Measurements from ENCODE around the gene ETV3.
"Not testable (repeated sequence)": the region's sequence is repeated elsewhere in the genome, so short reads cannot be mapped to it uniquely, and the experiment has no call there.

ETV3 gene

DNA sequence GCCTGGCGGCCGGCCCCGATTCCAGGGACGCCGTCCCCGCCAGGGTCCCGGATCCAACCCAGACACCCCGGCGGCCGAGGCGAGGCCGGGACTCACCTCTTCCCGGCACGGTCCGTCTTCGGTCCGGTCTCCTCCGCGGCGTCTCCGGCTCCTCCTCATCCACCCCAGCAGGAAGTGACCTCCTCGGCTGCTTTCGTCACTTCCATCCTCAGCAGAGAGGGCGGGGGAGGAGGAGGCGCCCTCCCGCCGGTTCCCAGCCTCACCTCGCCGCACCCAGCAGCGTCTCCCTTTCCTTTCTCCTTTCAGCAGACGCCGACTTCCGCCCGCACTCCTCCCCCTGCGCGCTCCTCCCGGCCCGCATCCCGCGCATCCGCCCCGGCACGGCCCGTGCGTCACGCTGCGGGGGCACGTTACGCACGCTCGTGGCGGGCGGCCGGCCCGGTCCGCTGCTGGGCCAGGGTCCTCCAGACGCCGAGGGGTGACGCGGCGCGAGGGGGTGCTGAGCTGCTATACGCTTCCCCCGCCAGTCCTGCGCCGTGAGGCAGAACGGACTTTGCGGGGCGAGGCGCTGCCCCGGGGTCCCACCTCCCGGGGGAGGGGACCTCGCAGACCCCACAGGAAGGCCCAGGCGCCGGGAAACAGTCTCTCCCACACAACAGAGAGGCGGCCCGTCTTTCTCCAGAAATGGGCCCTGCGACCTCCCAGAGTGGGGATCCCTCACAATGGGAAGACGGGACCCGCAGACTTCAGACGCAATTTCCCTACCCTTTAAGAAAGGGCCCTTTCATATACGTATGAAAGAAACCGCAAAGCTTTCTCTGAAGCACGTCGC is at the start of gene ETV3:
ETV3 (minus strand) TSS at position 176 of the 832 bp plus-strand sequence. CDS start 2,043 bp downstream, outside the sequence.
- peak; percentile 93 for DNase-seq
- Histone ChIP-seq H3K27ac (peak within 1 kb of the TSS; percentile 96), H3K27me3 (replicated peaks) (no peaks in the 10 kb centered on the region), H3K36me3 (replicated peaks) (peaks cover 24% of the 10 kb centered on the region), H3K4me3 (ENCODE audit: low read depth, low read length) (peak within 1 kb of the TSS; percentile 93)
- in situ Hi-C loops (cut with HindIII; ENCODE audit: low pct_ligation_motif_present, low sequenced_read_pairs), result no loop called here
- TF ChIP-seq, protein P1, sequence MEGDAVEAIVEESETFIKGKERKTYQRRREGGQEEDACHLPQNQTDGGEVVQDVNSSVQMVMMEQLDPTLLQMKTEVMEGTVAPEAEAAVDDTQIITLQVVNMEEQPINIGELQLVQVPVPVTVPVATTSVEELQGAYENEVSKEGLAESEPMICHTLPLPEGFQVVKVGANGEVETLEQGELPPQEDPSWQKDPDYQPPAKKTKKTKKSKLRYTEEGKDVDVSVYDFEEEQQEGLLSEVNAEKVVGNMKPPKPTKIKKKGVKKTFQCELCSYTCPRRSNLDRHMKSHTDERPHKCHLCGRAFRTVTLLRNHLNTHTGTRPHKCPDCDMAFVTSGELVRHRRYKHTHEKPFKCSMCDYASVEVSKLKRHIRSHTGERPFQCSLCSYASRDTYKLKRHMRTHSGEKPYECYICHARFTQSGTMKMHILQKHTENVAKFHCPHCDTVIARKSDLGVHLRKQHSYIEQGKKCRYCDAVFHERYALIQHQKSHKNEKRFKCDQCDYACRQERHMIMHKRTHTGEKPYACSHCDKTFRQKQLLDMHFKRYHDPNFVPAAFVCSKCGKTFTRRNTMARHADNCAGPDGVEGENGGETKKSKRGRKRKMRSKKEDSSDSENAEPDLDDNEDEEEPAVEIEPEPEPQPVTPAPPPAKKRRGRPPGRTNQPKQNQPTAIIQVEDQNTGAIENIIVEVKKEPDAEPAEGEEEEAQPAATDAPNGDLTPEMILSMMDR (IDR thresholded peaks at IDR 0.05; ENCODE audit: low read depth, low read length, missing control alignments), result no peak

DNA sequence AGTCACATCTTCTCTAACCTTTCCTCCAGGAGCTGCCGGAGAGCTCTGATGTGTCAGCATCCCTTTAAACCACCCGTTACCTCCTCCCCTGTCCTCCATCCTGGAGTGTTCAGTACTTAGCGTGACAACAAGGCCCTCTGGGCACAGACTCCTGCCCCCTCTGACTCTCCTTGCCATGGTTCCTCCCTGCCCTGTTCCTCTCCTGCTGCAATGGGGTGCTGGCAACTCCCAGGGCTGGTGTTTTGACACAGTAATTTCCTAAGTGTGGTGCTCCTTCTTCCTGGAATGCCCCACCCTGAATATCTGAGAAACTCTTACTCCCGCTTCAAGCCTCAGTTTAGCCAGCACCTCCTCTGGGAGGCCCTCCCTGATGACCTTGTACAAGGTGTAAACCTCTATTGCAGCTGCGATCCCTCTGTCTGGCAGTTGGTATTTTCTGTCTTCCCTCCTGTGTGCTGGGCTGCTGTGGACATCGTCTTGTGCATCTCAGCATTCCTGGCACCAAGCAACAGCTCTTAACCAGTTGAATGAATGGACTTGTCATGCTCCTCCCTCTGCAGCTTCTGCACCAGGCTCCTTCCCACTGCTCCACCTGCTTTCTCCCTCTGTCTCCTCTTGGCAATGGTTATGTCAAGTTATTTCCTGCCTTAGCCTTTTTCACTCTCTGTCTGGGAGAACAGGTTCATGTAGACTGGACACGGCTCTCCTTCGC is 48.2 kb upstream of the ETV3 start:
- no peak overlapping the region for H3K4me3 ChIP-seq (ENCODE audit: low read depth, low read length)
- in situ Hi-C loops (cut with HindIII; ENCODE audit: low pct_ligation_motif_present, low sequenced_read_pairs), result no loop called here
- DNase-seq, result no peak
- peaks cover 4% of the 10 kb centered on the region for H3K27me3 ChIP-seq (replicated peaks)
- H3K36me3 ChIP-seq (replicated peaks), result no peaks in the 10 kb centered on the region
- TF ChIP-seq, protein P1 (IDR thresholded peaks at IDR 0.05; ENCODE audit: low read depth, low read length, missing control alignments), result no peak
- H3K27ac ChIP-seq, result no peak overlapping the region

DNA sequence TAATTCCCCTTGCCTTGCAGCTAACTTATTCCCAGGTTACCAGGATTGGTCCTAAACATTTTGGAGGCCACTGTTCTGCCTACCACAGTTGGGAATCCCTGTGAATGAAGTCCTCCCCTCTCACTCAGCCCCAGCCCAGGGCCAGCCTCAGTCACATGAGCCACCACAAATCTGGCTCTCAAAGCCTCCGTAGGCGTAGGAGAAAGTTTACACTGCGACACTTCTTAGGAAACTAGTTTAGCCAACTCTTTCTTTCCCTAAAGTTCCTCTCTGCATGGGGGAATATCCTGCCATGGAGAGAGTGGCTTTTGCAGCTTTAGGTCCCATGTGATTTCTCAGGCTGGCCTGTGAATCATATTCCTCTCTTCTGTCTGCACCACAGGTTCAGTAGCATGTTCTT is 45.7 kb upstream of the ETV3 start:
- TF ChIP-seq, protein P1 (IDR thresholded peaks at IDR 0.05; ENCODE audit: low read depth, low read length, missing control alignments), result no peak
- in situ Hi-C loops (cut with HindIII; ENCODE audit: low pct_ligation_motif_present, low sequenced_read_pairs), result no loop called here
- no peak for DNase-seq
- Histone ChIP-seq H3K36me3 (replicated peaks) (no peaks in the 10 kb centered on the region), H3K27me3 (replicated peaks) (peaks cover 9% of the 10 kb centered on the region), H3K4me3 (ENCODE audit: low read depth, low read length) (no peak overlapping the region), H3K27ac (no peak overlapping the region)

DNA sequence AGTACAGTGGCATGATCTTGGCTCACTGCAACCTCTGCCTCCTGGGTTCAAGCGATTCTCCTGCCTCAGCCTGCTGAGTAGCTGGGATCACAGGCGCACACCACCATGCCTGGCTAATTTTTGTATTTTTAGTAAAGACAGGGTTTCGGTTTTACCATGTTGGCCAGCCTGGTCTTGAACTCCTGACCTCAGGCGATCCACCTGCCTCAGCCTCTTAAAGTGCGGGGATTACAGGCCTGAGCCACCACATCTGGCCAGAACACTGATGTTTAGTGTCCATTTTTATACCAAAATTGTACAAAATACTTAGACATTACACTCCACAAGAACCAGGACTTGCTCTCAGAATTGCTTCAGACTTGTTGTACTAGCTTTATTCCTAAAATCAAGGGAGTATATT is 44.2 kb upstream of the ETV3 start:
- H3K36me3 ChIP-seq (replicated peaks); in situ Hi-C loops (cut with HindIII; ENCODE audit: low pct_ligation_motif_present, low sequenced_read_pairs); DNase-seq; H3K27ac ChIP-seq; H3K4me3 ChIP-seq (ENCODE audit: low read depth, low read length); H3K27me3 ChIP-seq (replicated peaks): not testable (repeated sequence)

DNA sequence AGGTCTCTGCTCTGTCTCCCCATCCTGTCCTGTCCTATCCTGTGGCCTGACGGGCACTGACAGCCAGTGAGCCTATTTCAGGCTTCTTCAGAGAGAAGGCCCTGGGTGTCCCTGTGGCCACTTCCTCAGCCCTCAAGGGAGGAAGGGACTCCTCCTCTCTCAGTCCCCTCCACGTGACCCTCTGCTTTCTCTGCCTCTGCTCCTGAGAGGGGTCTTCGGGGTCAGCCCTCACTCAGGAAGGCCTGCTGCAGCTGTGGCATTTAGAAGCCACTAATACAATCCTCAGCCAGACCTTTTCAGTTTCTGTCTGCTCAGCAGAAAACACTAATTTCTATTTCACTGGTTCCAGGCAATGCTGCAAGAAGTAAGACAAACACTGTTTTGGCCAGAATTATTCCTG is 43.6 kb upstream of the ETV3 start:
- H3K27me3 ChIP-seq (replicated peaks), result peaks cover 7% of the 10 kb centered on the region

DNA sequence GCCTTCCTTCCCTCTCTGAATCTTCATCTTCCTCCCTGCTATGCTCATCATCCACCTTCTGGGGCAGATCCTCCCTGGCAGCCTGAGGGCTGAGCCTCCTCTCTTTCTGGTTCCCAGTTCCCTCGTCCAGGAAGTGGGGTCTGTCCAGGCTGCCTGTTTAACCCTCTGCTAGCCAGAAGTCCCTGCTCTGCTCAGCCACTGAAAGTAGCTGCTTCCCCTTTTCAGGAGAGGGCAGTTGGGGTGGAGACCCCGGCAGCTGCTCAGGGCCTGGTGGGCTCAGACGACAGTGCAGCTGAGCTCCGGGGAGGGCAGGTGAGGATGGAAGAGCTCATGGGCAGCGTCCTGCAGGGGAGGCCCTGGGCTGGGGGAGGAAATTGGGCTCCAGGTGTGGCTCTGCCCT is 43.1 kb upstream of the ETV3 start:
- Histone ChIP-seq H3K36me3 (replicated peaks) (no peaks in the 10 kb centered on the region), H3K27me3 (replicated peaks) (peaks cover 6% of the 10 kb centered on the region)

More for the DNA sequence above, 43.6 kb upstream of the ETV3 start:
- no peak overlapping the region for H3K27ac ChIP-seq
- TF ChIP-seq, protein P1 (IDR thresholded peaks at IDR 0.05; ENCODE audit: low read depth, low read length, missing control alignments), result no peak
- no peaks in the 10 kb centered on the region for H3K36me3 ChIP-seq (replicated peaks)
- DNase-seq, result no peak
- H3K4me3 ChIP-seq (ENCODE audit: low read depth, low read length), result no peak overlapping the region
- in situ Hi-C loops (cut with HindIII; ENCODE audit: low pct_ligation_motif_present, low sequenced_read_pairs), result no loop called here

More for the DNA sequence above, 43.1 kb upstream of the ETV3 start:
- no peak overlapping the region for H3K27ac ChIP-seq
- H3K4me3 ChIP-seq (ENCODE audit: low read depth, low read length), result no peak overlapping the region
- DNase-seq, result no peak
- in situ Hi-C loops (cut with HindIII; ENCODE audit: low pct_ligation_motif_present, low sequenced_read_pairs), result no loop called here
- TF ChIP-seq, protein P1 (IDR thresholded peaks at IDR 0.05; ENCODE audit: low read depth, low read length, missing control alignments), result no peak

Measured in brain microvascular endothelial cell (primary cell).